ENCODE data around the gene SERPINE3. TPM values are rescaled to one million over a fixed set of nuclear protein-coding genes. Genes with fewer than 3 reads are reported as not detected.

Gene SERPINE3
- total RNA-seq, 1 donor from 2014 or later: not detected

DNA sequence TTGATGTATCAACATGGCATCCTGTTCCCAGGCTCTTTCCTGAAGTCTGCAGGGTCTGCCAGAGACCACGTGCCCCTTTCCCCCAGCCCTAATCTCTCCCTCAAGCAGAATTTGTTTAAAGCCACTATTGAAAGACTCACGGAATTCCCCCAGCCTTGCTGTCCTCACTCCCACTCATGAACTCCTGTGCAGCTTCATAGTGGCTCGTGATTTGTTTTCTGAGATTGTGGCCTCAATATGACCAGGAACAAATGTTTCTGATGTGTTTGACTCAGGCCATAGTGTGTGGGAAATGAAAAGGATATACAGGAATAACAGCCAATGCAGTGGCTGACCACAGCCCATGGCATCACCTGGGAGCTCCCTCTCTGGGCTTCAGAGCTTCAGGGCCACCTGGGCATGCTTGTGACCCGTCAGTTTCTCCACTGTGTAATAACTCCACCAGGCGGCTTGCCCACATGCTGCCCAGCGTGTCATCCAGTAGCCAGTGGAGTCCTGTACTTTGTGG lies 8.1 kb upstream of the SERPINE3 start:
- peaks cover 2% of the 10 kb centered on the region for H3K27me3 Mint-ChIP-seq (ENCODE audit: unreplicated experiment)
- TF ChIP-seq, protein P1, sequence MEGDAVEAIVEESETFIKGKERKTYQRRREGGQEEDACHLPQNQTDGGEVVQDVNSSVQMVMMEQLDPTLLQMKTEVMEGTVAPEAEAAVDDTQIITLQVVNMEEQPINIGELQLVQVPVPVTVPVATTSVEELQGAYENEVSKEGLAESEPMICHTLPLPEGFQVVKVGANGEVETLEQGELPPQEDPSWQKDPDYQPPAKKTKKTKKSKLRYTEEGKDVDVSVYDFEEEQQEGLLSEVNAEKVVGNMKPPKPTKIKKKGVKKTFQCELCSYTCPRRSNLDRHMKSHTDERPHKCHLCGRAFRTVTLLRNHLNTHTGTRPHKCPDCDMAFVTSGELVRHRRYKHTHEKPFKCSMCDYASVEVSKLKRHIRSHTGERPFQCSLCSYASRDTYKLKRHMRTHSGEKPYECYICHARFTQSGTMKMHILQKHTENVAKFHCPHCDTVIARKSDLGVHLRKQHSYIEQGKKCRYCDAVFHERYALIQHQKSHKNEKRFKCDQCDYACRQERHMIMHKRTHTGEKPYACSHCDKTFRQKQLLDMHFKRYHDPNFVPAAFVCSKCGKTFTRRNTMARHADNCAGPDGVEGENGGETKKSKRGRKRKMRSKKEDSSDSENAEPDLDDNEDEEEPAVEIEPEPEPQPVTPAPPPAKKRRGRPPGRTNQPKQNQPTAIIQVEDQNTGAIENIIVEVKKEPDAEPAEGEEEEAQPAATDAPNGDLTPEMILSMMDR (IDR thresholded peaks at IDR 0.05; ENCODE audit: unreplicated experiment): no peak
- H3K4me3 Mint-ChIP-seq (ENCODE audit: unreplicated experiment): no peak overlapping the region
- no peaks in the 10 kb centered on the region for H3K4me1 Mint-ChIP-seq (ENCODE audit: unreplicated experiment)
- no peak for DNase-seq (ENCODE audit: low spot score)
- no peak overlapping the region for H3K27ac Mint-ChIP-seq (ENCODE audit: unreplicated experiment)
- H3K36me3 Mint-ChIP-seq (ENCODE audit: low read depth, unreplicated experiment): no peaks in the 10 kb centered on the region
- no peaks in the 10 kb centered on the region for H3K9me3 Mint-ChIP-seq (ENCODE audit: unreplicated experiment)

DNA sequence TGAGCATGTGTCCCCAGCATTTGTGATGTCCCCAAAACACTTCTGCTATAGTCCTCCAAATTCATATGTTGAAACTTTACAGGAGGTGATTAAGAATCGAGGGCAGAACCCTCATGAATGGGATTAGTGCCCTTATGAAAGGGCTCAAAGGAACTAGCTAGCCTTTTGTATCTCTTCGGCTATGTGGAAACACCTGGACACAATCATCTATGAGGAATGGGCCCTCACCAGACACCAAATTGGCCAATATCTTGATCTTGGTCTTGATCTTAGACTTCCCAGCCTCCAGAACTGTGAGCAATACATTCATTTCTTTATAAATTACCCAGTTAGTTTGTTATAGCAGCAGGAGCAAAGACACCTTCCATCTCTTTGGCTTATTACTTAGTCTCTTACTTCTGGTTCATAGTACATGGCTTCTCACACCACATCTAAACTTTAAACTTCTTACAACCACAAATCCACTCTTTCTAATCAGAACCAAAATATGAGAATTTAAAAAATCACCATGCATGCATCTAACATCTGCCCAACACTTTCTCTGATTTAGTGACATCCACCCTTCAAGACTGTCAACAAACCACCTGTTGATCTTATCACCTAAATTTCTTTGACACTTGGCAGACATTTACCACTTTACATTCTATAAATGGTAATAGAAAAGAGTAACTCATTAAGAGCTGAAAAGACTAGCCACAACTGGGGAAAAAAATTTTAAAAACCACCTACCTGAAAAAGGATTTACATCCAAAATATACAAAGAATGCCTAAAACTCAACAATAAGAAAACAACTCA lies 6.7 kb upstream of the SERPINE3 start:
- H3K4me3 Mint-ChIP-seq (ENCODE audit: unreplicated experiment): no peak overlapping the region
- H3K27ac Mint-ChIP-seq (ENCODE audit: unreplicated experiment): no peak overlapping the region
- peaks cover 2% of the 10 kb centered on the region for H3K27me3 Mint-ChIP-seq (ENCODE audit: unreplicated experiment)
- no peak for DNase-seq (ENCODE audit: low spot score)
- H3K9me3 Mint-ChIP-seq (ENCODE audit: unreplicated experiment): no peaks in the 10 kb centered on the region
- no peaks in the 10 kb centered on the region for H3K36me3 Mint-ChIP-seq (ENCODE audit: low read depth, unreplicated experiment)
- H3K4me1 Mint-ChIP-seq (ENCODE audit: unreplicated experiment): no peaks in the 10 kb centered on the region
- TF ChIP-seq, protein P1 (IDR thresholded peaks at IDR 0.05; ENCODE audit: unreplicated experiment): no peak

DNA sequence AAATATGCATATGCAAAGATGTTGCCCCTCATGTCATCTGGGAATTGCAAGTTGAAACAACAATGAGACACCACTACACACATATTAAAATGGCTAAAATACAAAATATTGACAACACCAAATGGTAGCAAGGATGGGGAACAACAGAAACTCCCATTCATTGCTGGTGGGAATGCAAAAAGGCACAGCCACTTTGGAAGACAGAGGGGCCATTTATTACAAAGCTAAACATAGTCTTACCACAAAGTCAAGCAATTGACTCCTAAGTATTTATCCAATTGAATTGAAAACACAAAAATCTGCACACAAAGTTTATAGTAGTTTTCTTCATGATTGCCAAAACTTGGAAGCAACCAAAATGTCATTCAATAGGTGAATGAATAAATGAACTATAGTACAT lies 6.1 kb upstream of the SERPINE3 start:
- TF ChIP-seq, protein P1 (IDR thresholded peaks at IDR 0.05; ENCODE audit: unreplicated experiment): no peak
- DNase-seq (ENCODE audit: low spot score): no peak
- Mint-ChIP-seq H3K36me3 (ENCODE audit: low read depth, unreplicated experiment) (no peaks in the 10 kb centered on the region), H3K4me1 (ENCODE audit: unreplicated experiment) (no peaks in the 10 kb centered on the region), H3K4me3 (ENCODE audit: unreplicated experiment) (no peak overlapping the region), H3K27ac (ENCODE audit: unreplicated experiment) (no peak overlapping the region), H3K9me3 (ENCODE audit: unreplicated experiment) (no peaks in the 10 kb centered on the region), H3K27me3 (ENCODE audit: unreplicated experiment) (peaks cover 2% of the 10 kb centered on the region)

DNA sequence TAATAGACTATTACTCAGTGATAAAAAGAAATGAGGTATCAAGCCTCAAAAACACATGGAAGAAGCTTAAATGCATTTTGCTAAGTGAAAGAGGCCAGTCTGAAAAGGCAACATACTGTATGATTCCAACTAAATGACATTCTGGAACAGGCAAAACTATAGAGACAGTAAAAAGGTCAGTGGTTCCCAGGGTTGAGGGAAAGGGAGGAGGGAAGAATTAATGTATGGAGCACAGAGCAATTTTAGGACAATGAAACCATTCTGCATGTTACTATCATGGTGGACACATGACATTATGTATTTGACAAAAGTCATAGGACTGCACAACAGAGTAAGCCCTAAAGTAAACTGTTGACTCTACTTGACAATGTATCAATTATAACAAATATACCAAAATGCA lies 5.7 kb upstream of the SERPINE3 start:
- no peak for DNase-seq (ENCODE audit: low spot score)
- H3K9me3 Mint-ChIP-seq (ENCODE audit: unreplicated experiment): no peaks in the 10 kb centered on the region
- peaks cover 2% of the 10 kb centered on the region for H3K27me3 Mint-ChIP-seq (ENCODE audit: unreplicated experiment)
- no peak overlapping the region for H3K27ac Mint-ChIP-seq (ENCODE audit: unreplicated experiment)
- H3K4me3 Mint-ChIP-seq (ENCODE audit: unreplicated experiment): no peak overlapping the region
- H3K4me1 Mint-ChIP-seq (ENCODE audit: unreplicated experiment): no peaks in the 10 kb centered on the region
- H3K36me3 Mint-ChIP-seq (ENCODE audit: low read depth, unreplicated experiment): no peaks in the 10 kb centered on the region
- TF ChIP-seq, protein P1 (IDR thresholded peaks at IDR 0.05; ENCODE audit: unreplicated experiment): no peak

DNA sequence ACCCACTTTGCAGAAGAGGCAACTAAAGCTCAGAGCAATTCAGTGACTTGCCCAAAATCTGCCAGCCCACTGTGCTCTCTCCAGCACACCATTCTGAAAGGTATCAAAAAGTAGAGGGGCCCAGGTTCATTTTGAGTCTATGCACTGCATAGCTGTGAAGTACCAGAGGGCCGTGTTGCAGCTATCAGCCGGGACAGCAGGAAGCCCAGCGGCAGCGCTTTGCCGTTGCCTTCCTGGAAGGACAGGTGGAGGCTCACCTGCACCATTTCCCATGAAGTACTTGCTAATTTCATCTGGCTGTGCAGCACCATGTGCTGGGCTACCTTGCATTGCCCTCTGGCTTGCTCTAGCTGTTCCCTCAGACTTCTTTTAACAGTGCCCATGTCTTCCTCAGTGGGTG lies 2.7 kb upstream of the SERPINE3 start:
- no peak for DNase-seq (ENCODE audit: low spot score)
- Mint-ChIP-seq H3K4me3 (ENCODE audit: unreplicated experiment) (no peak overlapping the region), H3K4me1 (ENCODE audit: unreplicated experiment) (peaks cover 3% of the 10 kb centered on the region), H3K27me3 (ENCODE audit: unreplicated experiment) (peaks cover 2% of the 10 kb centered on the region), H3K9me3 (ENCODE audit: unreplicated experiment) (no peaks in the 10 kb centered on the region), H3K27ac (ENCODE audit: unreplicated experiment) (no peak overlapping the region), H3K36me3 (ENCODE audit: low read depth, unreplicated experiment) (no peaks in the 10 kb centered on the region)
- TF ChIP-seq, protein P1 (IDR thresholded peaks at IDR 0.05; ENCODE audit: unreplicated experiment): no peak

Data from endothelial cell (in vitro differentiated cells).